ENCODE results near the gene MTCH1.

DNA sequence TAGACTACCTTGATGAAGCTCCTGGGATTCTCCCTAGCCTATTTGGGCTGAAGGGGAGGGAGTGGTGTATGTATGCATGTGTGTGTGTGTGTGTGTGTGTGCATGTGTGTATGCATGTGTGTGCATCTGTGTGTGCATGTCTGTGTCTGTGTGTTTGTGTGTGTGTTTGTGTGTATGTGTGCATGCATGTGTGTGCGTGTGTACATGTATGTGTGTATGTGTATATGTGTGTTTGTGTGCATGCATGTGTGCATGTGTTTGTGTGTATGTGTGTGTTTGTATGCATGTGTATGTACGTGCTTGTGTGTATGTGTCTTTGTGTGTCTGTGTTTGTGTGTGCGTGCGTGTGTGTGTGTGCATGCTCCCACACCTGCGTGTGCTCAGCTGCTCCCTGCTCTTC, 34.8 kb upstream of the MTCH1 start:
- TF ChIP-seq, protein P1, sequence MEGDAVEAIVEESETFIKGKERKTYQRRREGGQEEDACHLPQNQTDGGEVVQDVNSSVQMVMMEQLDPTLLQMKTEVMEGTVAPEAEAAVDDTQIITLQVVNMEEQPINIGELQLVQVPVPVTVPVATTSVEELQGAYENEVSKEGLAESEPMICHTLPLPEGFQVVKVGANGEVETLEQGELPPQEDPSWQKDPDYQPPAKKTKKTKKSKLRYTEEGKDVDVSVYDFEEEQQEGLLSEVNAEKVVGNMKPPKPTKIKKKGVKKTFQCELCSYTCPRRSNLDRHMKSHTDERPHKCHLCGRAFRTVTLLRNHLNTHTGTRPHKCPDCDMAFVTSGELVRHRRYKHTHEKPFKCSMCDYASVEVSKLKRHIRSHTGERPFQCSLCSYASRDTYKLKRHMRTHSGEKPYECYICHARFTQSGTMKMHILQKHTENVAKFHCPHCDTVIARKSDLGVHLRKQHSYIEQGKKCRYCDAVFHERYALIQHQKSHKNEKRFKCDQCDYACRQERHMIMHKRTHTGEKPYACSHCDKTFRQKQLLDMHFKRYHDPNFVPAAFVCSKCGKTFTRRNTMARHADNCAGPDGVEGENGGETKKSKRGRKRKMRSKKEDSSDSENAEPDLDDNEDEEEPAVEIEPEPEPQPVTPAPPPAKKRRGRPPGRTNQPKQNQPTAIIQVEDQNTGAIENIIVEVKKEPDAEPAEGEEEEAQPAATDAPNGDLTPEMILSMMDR (IDR thresholded peaks at IDR 0.05) = no peak
- no peak for TF ChIP-seq POLR2A (IDR thresholded peaks at IDR 0.05)
